Motor neuron (in vitro differentiated cells): ENCODE measurements around the gene SAP130. TPM values are rescaled to one million over a fixed set of nuclear protein-coding genes. Genes with fewer than 3 reads are reported as not detected.
"Not testable (repeated sequence)": the region's sequence is repeated elsewhere in the genome, so short reads cannot be mapped to it uniquely, and the experiment has no call there.

Experiments used
- ATAC-seq, 8 experiments: fragments of 200-7000 bp; cut with Tn5 transposase; replicated peaks in 6 of 8; 2 replicates each; pipeline ENCODE4 v1.8.0; 2021; ENCODE audit warnings: mild to moderate bottlenecking in 8 of 8, moderate library complexity in 8 of 8
- H3K27ac ChIP-seq, 2 donors: fragments of 250-450 bp; sonication (Bioruptor Pico); 2 replicates each; pipeline ENCODE4 v1.9.0; 2021; ENCODE audit warnings: antibody characterized with exemption in 2 of 2, mild to moderate bottlenecking in 2 of 2, moderate library complexity in 1 of 2
- H3K4me1 ChIP-seq, 2 donors: fragments of 250-450 bp; sonication (Bioruptor Pico); replicated peaks in 1 of 2; 2 replicates each; pipeline ENCODE4 v1.6.1; 2021; ENCODE audit warnings: antibody characterized with exemption in 2 of 2, mild to moderate bottlenecking in 2 of 2, moderate library complexity in 1 of 2
- H3K4me3 ChIP-seq, 5 donors: fragments of 250-450 bp; sonication (Bioruptor Pico); 2 replicates each; pipeline ENCODE4 v1.9.0; 2021; ENCODE audit warnings: antibody characterized with exemption in 5 of 5, mild to moderate bottlenecking in 5 of 5, moderate library complexity in 4 of 5
- WGBS, 10 experiments: fragments of 450-650 bp; shearing (Covaris generic); methylation state at CpG; one replicate each; pipeline ENCODE4 v1.0.0; 2022; 5-methylcytosine and 5-hydroxymethylcytosine counted together
- in situ Hi-C, 9 experiments: fragments of 400-800 bp; cut with MboI; loops; one replicate each; pipeline ENCODE4 v1.15.0; 2021; ENCODE audit warnings: low sequenced_read_pairs in 9 of 9, low pct_unique_long_range_greater_than_20kb in 2 of 9; ENCODE audit not compliant: unreplicated experiment in 9 of 9
- total RNA-seq, 8 experiments: library from RNA; unstranded; fragments of 300-600 nt; gene quantifications; 2 replicates each; pipeline versions ENCODE4 v1.2.3 to v1.2.4, GENCODE V29; 2022

Gene SAP130
- total RNA-seq, 8 experiments from 2014 or later: 8.6 to 16.6 (median 13.9) TPM

- in situ Hi-C loops: no loop called here
- WGBS, 10 experiments: 59 to 100% (median 98%) methylated on average over 1 to 3 of the region's 6 CpGs; no CpG with 5 or more reads in 2 of the 10 experiments
- Histone ChIP-seq H3K27ac (no peak overlapping the region), H3K4me3 (no peak overlapping the region), H3K4me1 (no peaks in the 10 kb centered on the region)
- ATAC-seq: no peak
Observed at GRCh38 chr2:127935337-127935736, 92.5 kb downstream of the SAP130 start.

- peak in 5 of 8 experiments; percentile 20 to 68 (median 37) for ATAC-seq
Observed at GRCh38 chr2:127932199-127932876, 95.5 kb downstream of the SAP130 start.

GRCh38 chr2:127929449-127929848 is 98.4 kb downstream of the SAP130 start:
- WGBS, 10 experiments: 0 to 100% (median 80%) methylated on average over 1 of the region's 1 CpG; no CpG with 5 or more reads in 2 of the 10 experiments
- in situ Hi-C loops: no loop called here
- no peaks in the 10 kb centered on the region for H3K4me1 ChIP-seq
- H3K27ac ChIP-seq: no peak overlapping the region
- no peak for ATAC-seq
- H3K4me3 ChIP-seq: no peak overlapping the region

More at GRCh38 chr2:127932199-127932876, 95.5 kb downstream of the SAP130 start:
- in situ Hi-C loops: no loop called here
- no peak overlapping the region for H3K4me3 ChIP-seq
- WGBS, 10 experiments: 15 to 91% (median 69%) methylated on average over 1 to 7 of the region's 7 CpGs
- no peaks in the 10 kb centered on the region for H3K4me1 ChIP-seq
- H3K27ac ChIP-seq: no peak overlapping the region

- Histone ChIP-seq H3K4me1 (no peaks in the 10 kb centered on the region), H3K4me3 (no peak overlapping the region), H3K27ac (no peak overlapping the region)
- in situ Hi-C loops: no loop called here
- 67 to 100% (median 94%) methylated on average over 1 to 3 of the region's 3 CpGs for WGBS, 10 experiments
- ATAC-seq: no peak
Observed at GRCh38 chr2:127927384-127927783, 100.5 kb downstream of the SAP130 start.

GRCh38 chr2:127917916-127918315 is 109.9 kb downstream of the SAP130 start:
- in situ Hi-C loops: loop anchor here in 1 of 9 experiments (25.0 kb wide), 1 partner anchor 94 kb away; no protein-coding TSS in a partner anchor
- no peak for ATAC-seq

GRCh38 chr2:127913808-127914457 is 113.9 kb downstream of the SAP130 start:
- no peaks in the 10 kb centered on the region for H3K4me1 ChIP-seq
- in situ Hi-C loops: loop anchor here in 1 of 9 experiments (25.0 kb wide), 1 partner anchor 98 kb away; no protein-coding TSS in a partner anchor
- H3K4me3 ChIP-seq: no peak overlapping the region
- no peak overlapping the region for H3K27ac ChIP-seq
- WGBS, 10 experiments: 46 to 100% (median 88%) methylated on average over 1 to 8 of the region's 8 CpGs
- ATAC-seq: no peak

More at GRCh38 chr2:127917916-127918315, 109.9 kb downstream of the SAP130 start:
- H3K4me3 ChIP-seq: no peak overlapping the region
- 40 to 100% (median 90%) methylated on average over 1 to 4 of the region's 4 CpGs; no CpG with 5 or more reads in 3 of the 10 experiments for WGBS, 10 experiments
- H3K4me1 ChIP-seq: no peaks in the 10 kb centered on the region
- no peak overlapping the region for H3K27ac ChIP-seq

GRCh38 chr2:127911737-127912136 is 116.1 kb downstream of the SAP130 start:
- in situ Hi-C loops: loop anchor here in 1 of 9 experiments (25.0 kb wide), 1 partner anchor 101 kb away; no protein-coding TSS in a partner anchor
- Histone ChIP-seq H3K4me1 (no peaks in the 10 kb centered on the region), H3K27ac (no peak overlapping the region), H3K4me3 (no peak overlapping the region)
- WGBS, 10 experiments: 50 to 92% (median 81%) methylated on average over 2 of the region's 2 CpGs
- no peak for ATAC-seq

- Histone ChIP-seq H3K27ac (no peak overlapping the region), H3K4me3 (no peak overlapping the region), H3K4me1 (no peaks in the 10 kb centered on the region)
- ATAC-seq: no peak
- in situ Hi-C loops: loop anchor here in 1 of 9 experiments (25.0 kb wide), 1 partner anchor 102 kb away; no protein-coding TSS in a partner anchor
- WGBS, 10 experiments: 88 to 100% (median 100%) methylated on average over 2 to 3 of the region's 3 CpGs; no CpG with 5 or more reads in 2 of the 10 experiments
Observed at GRCh38 chr2:127910415-127910814, 117.4 kb downstream of the SAP130 start.

- Histone ChIP-seq H3K4me3 (no peak overlapping the region), H3K27ac (no peak overlapping the region), H3K4me1 (no peaks in the 10 kb centered on the region)
- WGBS, 10 experiments: 9 to 90% (median 62%) methylated on average over 1 to 6 of the region's 6 CpGs; no CpG with 5 or more reads in 2 of the 10 experiments
- in situ Hi-C loops: loop anchor here in 1 of 9 experiments (25.0 kb wide), 1 partner anchor 103 kb away; no protein-coding TSS in a partner anchor
- ATAC-seq: no peak
Observed at GRCh38 chr2:127909019-127909418, 118.8 kb downstream of the SAP130 start.

GRCh38 chr2:127907733-127908400 is 120.0 kb downstream of the SAP130 start:
- WGBS, 10 experiments: 73 to 100% (median 90%) methylated on average over 1 to 7 of the region's 12 CpGs; no CpG with 5 or more reads in 1 of the 10 experiments
- H3K4me3 ChIP-seq, H3K27ac ChIP-seq, ATAC-seq, H3K4me1 ChIP-seq: not testable (repeated sequence)
- in situ Hi-C loops: loop anchor here in 1 of 9 experiments (25.0 kb wide), 1 partner anchor 104 kb away; no protein-coding TSS in a partner anchor

GRCh38 chr2:127906206-127906926 is 121.5 kb downstream of the SAP130 start:
- Histone ChIP-seq H3K27ac (no peak overlapping the region), H3K4me1 (no peaks in the 10 kb centered on the region), H3K4me3 (no peak overlapping the region)
- WGBS, 10 experiments: 20 to 81% (median 70%) methylated on average over 1 to 11 of the region's 21 CpGs; no CpG with 5 or more reads in 4 of the 10 experiments
- in situ Hi-C loops: loop anchor here in 1 of 9 experiments (25.0 kb wide), 1 partner anchor 106 kb away; no protein-coding TSS in a partner anchor
- ATAC-seq: peak in 3 of 8 experiments; percentile 26 to 47 (median 46)
